ENCODE results near the gene BEAN1.

DNA sequence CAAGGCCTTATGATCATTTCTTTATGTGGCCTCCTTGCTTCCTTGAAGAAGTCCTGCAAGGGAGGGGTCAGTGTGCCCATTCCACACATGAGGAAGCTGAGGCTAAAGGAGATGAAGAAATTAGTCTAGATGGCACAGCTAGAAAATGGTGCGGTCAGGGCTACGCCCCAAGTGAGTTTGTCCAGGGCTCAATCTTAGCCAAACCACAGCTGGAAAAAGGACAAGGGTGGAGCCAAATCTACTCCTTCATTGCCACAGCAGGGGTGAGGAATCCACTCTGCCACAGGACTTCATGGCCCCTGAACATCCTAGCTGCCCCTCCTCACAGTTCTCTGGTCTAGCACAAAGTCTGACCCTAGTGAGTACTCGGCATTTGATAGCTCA lies 16.2 kb downstream of the BEAN1 start:
- TF ChIP-seq, protein P1, sequence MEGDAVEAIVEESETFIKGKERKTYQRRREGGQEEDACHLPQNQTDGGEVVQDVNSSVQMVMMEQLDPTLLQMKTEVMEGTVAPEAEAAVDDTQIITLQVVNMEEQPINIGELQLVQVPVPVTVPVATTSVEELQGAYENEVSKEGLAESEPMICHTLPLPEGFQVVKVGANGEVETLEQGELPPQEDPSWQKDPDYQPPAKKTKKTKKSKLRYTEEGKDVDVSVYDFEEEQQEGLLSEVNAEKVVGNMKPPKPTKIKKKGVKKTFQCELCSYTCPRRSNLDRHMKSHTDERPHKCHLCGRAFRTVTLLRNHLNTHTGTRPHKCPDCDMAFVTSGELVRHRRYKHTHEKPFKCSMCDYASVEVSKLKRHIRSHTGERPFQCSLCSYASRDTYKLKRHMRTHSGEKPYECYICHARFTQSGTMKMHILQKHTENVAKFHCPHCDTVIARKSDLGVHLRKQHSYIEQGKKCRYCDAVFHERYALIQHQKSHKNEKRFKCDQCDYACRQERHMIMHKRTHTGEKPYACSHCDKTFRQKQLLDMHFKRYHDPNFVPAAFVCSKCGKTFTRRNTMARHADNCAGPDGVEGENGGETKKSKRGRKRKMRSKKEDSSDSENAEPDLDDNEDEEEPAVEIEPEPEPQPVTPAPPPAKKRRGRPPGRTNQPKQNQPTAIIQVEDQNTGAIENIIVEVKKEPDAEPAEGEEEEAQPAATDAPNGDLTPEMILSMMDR (IDR thresholded peaks at IDR 0.05; ENCODE audit: insufficient read depth, low read length) = no peak
- TF ChIP-seq POLR2AphosphoS5 (IDR thresholded peaks at IDR 0.05; ENCODE audit: low read depth) (no peak), GABPA (IDR thresholded peaks at IDR 0.05; ENCODE audit: low read depth) (no peak)
- TF ChIP-seq, protein P2, sequence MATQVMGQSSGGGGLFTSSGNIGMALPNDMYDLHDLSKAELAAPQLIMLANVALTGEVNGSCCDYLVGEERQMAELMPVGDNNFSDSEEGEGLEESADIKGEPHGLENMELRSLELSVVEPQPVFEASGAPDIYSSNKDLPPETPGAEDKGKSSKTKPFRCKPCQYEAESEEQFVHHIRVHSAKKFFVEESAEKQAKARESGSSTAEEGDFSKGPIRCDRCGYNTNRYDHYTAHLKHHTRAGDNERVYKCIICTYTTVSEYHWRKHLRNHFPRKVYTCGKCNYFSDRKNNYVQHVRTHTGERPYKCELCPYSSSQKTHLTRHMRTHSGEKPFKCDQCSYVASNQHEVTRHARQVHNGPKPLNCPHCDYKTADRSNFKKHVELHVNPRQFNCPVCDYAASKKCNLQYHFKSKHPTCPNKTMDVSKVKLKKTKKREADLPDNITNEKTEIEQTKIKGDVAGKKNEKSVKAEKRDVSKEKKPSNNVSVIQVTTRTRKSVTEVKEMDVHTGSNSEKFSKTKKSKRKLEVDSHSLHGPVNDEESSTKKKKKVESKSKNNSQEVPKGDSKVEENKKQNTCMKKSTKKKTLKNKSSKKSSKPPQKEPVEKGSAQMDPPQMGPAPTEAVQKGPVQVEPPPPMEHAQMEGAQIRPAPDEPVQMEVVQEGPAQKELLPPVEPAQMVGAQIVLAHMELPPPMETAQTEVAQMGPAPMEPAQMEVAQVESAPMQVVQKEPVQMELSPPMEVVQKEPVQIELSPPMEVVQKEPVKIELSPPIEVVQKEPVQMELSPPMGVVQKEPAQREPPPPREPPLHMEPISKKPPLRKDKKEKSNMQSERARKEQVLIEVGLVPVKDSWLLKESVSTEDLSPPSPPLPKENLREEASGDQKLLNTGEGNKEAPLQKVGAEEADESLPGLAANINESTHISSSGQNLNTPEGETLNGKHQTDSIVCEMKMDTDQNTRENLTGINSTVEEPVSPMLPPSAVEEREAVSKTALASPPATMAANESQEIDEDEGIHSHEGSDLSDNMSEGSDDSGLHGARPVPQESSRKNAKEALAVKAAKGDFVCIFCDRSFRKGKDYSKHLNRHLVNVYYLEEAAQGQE (IDR thresholded peaks at IDR 0.05; ENCODE audit: insufficient replicate concordance, low read depth) = no peak

All from HL-60 (cell line).